Measurements from ENCODE around the gene MAST4. TPM values are rescaled to one million over a fixed set of nuclear protein-coding genes. Genes with fewer than 3 reads are reported as not detected.

Gene MAST4
- total RNA-seq, 2 experiments from 2014 or later: 1.3 to 21.9 TPM

GRCh38 chr5:67144183-67144639, 548.0 kb downstream of the MAST4 start:
- no peaks in the 10 kb centered on the region for H3K36me3 ChIP-seq (ENCODE audit: insufficient read depth, low read length)
- H3K4me1 ChIP-seq (ENCODE audit: insufficient read depth, low read length, poor library complexity, severe bottlenecking): no peaks in the 10 kb centered on the region
- no peak overlapping the region for H2AFZ ChIP-seq (ENCODE audit: low read length)
- DNase-seq (ENCODE audit: low spot score): no peak
- TF ChIP-seq CTCF (conservative IDR thresholded peaks at IDR 0.05; ENCODE audit: low read length) (no peak), EZH2phosphoT487 (IDR thresholded peaks at IDR 0.05; ENCODE audit: borderline replicate concordance, low read depth, low read length) (no peak)
- no peak overlapping the region for H3K27ac ChIP-seq (ENCODE audit: low read depth, low read length, poor library complexity, severe bottlenecking)
- no peaks in the 10 kb centered on the region for H3K79me2 ChIP-seq (ENCODE audit: insufficient read depth, low read depth, low read length)
- intact Hi-C loops (cut with micrococcal nuclease; ENCODE audit: unreplicated experiment): no loop called here
- BruUV-seq (replicated peaks): no TSS peak
- H3K4me3 ChIP-seq (ENCODE audit: low read depth, low read length, poor library complexity, severe bottlenecking): no peak overlapping the region
- H4K20me1 ChIP-seq (ENCODE audit: insufficient read depth, low read length): no peaks in the 10 kb centered on the region
- no peaks in the 10 kb centered on the region for H3K9me3 ChIP-seq (ENCODE audit: low read length)
- ChIA-PET POLR2A (interaction anchor here (0.6 to 1.0 kb wide), 2 partner anchors 26 to 1274 kb away, joined by 3 read pairs; no protein-coding TSS in a partner anchor), CTCF (ENCODE audit: unreplicated experiment) (no interaction called here)
- no peaks in the 10 kb centered on the region for H3K9me2 ChIP-seq (ENCODE audit: insufficient read depth, low read length)
- no peak overlapping the region for H3K4me2 ChIP-seq (ENCODE audit: low read length)

- Histone ChIP-seq H3K9me3 (ENCODE audit: low read length) (no peaks in the 10 kb centered on the region), H3K79me2 (ENCODE audit: insufficient read depth, low read depth, low read length) (no peaks in the 10 kb centered on the region), H4K20me1 (ENCODE audit: insufficient read depth, low read length) (no peaks in the 10 kb centered on the region), H3K27ac (ENCODE audit: low read depth, low read length, poor library complexity, severe bottlenecking) (no peak overlapping the region), H3K4me3 (ENCODE audit: low read depth, low read length, poor library complexity, severe bottlenecking) (no peak overlapping the region), H3K36me3 (ENCODE audit: insufficient read depth, low read length) (no peaks in the 10 kb centered on the region), H3K4me2 (ENCODE audit: low read length) (no peak overlapping the region), H2AFZ (ENCODE audit: low read length) (no peak overlapping the region), H3K9me2 (ENCODE audit: insufficient read depth, low read length) (no peaks in the 10 kb centered on the region), H3K4me1 (ENCODE audit: insufficient read depth, low read length, poor library complexity, severe bottlenecking) (no peaks in the 10 kb centered on the region)
- CTCF ChIA-PET (ENCODE audit: unreplicated experiment): no interaction called here
- no TSS peak for BruUV-seq (replicated peaks)
- intact Hi-C loops (cut with micrococcal nuclease; ENCODE audit: unreplicated experiment): no loop called here
- POLR2A ChIA-PET: interaction anchor here (0.6 kb wide), 1 partner anchor 72 kb away, joined by 3 read pairs; no protein-coding TSS in a partner anchor
- no peak for DNase-seq (ENCODE audit: low spot score)
- TF ChIP-seq CTCF (conservative IDR thresholded peaks at IDR 0.05; ENCODE audit: low read length) (no peak), EZH2phosphoT487 (IDR thresholded peaks at IDR 0.05; ENCODE audit: borderline replicate concordance, low read depth, low read length) (no peak)
These were observed 550.4 kb downstream of the MAST4 start for GRCh38 chr5:67146574-67146973.

- no TSS peak for BruUV-seq (replicated peaks)
- no peak for DNase-seq (ENCODE audit: low spot score)
- CTCF ChIA-PET (ENCODE audit: unreplicated experiment): no interaction called here
- H3K4me3 ChIP-seq (ENCODE audit: low read depth, low read length, poor library complexity, severe bottlenecking): no peak overlapping the region
- no peaks in the 10 kb centered on the region for H3K79me2 ChIP-seq (ENCODE audit: insufficient read depth, low read depth, low read length)
- POLR2A ChIA-PET: interaction anchor here (0.6 kb wide), 1 partner anchor 73 kb away, joined by 3 read pairs; no protein-coding TSS in a partner anchor
- H3K27ac ChIP-seq (ENCODE audit: low read depth, low read length, poor library complexity, severe bottlenecking): no peak overlapping the region
- H3K4me2 ChIP-seq (ENCODE audit: low read length): no peak overlapping the region
- H3K9me2 ChIP-seq (ENCODE audit: insufficient read depth, low read length): no peaks in the 10 kb centered on the region
- TF ChIP-seq CTCF (conservative IDR thresholded peaks at IDR 0.05; ENCODE audit: low read length): no peak
- no peak overlapping the region for H2AFZ ChIP-seq (ENCODE audit: low read length)
- no peaks in the 10 kb centered on the region for H3K4me1 ChIP-seq (ENCODE audit: insufficient read depth, low read length, poor library complexity, severe bottlenecking)
- intact Hi-C loops (cut with micrococcal nuclease; ENCODE audit: unreplicated experiment): no loop called here
- no peaks in the 10 kb centered on the region for H4K20me1 ChIP-seq (ENCODE audit: insufficient read depth, low read length)
- H3K36me3 ChIP-seq (ENCODE audit: insufficient read depth, low read length): no peaks in the 10 kb centered on the region
- H3K9me3 ChIP-seq (ENCODE audit: low read length): no peaks in the 10 kb centered on the region
These were observed 550.8 kb downstream of the MAST4 start for GRCh38 chr5:67146981-67147380.
